Inflammatory macrophage treated with lipopolysaccharide for 1 hour (primary cell): Measurements from ENCODE around the gene EXOSC10.
"Not testable (repeated sequence)": the region's sequence is repeated elsewhere in the genome, so short reads cannot be mapped to it uniquely, and the experiment has no call there.

Experiments used
- DNase-seq, 2 donors: peaks; one replicate each; pipeline ENCODE4 v3.0.0-alpha.2; 2020 to 2022

EXOSC10 gene

GRCh38 chr1:11059968-11060830, 39.5 kb downstream of the EXOSC10 start, which contains the start of gene SRM:
SRM (minus strand) TSS chr1:11060018; CDS start chr1:11059943, 75 bp downstream.
- peak; percentile 89 to 93 for DNase-seq

GRCh38 chr1:11059155-11059967, 40.3 kb downstream of the EXOSC10 start:
- no peak for DNase-seq

GRCh38 chr1:11058595-11059154, 41.0 kb downstream of the EXOSC10 start:
- DNase-seq, result no peak

- no peak for DNase-seq
Observed at GRCh38 chr1:11058026-11058425, 41.6 kb downstream of the EXOSC10 start.

- no peak for DNase-seq
Observed at GRCh38 chr1:11057477-11057876, 42.2 kb downstream of the EXOSC10 start.

GRCh38 chr1:11056504-11056903, 43.2 kb downstream of the EXOSC10 start:
- DNase-seq, result no peak

- no peak for DNase-seq
Observed at GRCh38 chr1:11055676-11056075, 44.0 kb downstream of the EXOSC10 start.

GRCh38 chr1:11054666-11055065, 45.0 kb downstream of the EXOSC10 start:
- no peak for DNase-seq

GRCh38 chr1:11054181-11054580, 45.5 kb downstream of the EXOSC10 start:
- no peak for DNase-seq

GRCh38 chr1:11053758-11054137, 45.9 kb downstream of the EXOSC10 start:
- DNase-seq, result no peak

- no peak for DNase-seq
Observed at GRCh38 chr1:11052839-11053757, 46.6 kb downstream of the EXOSC10 start.

GRCh38 chr1:11051781-11052511, 47.7 kb downstream of the EXOSC10 start:
- peak; percentile 52 to 68 for DNase-seq

- not testable (repeated sequence) for DNase-seq
Observed at GRCh38 chr1:11051121-11051520, 48.5 kb downstream of the EXOSC10 start.

- DNase-seq, result no peak
Observed at GRCh38 chr1:11046625-11047365, 52.9 kb downstream of the EXOSC10 start, which contains the start of gene MASP2. MASP2 (minus strand) TSS chr1:11047239; CDS start chr1:11047207, 32 bp downstream.

- DNase-seq, result no peak
Observed at GRCh38 chr1:11046270-11046566, 53.5 kb downstream of the EXOSC10 start.

- DNase-seq, result no peak
Observed at GRCh38 chr1:11045428-11046269, 54.0 kb downstream of the EXOSC10 start.

- no peak for DNase-seq
Observed at GRCh38 chr1:11044849-11045427, 54.7 kb downstream of the EXOSC10 start.

GRCh38 chr1:11044086-11044848, 55.4 kb downstream of the EXOSC10 start:
- no peak for DNase-seq
